Activated CD4-positive, alpha-beta T cell treated with anti-CD3 and anti-CD28 coated beads, Interleukin-2, amount 50 U/mL, for 16 hours (primary cell): ENCODE measurements around the gene FBLN5.

ENCODE experiments used
- DNase-seq: peaks from one replicate; pipeline ENCODE4 v3.0.0-alpha.2; 2020

Gene FBLN5

DNA sequence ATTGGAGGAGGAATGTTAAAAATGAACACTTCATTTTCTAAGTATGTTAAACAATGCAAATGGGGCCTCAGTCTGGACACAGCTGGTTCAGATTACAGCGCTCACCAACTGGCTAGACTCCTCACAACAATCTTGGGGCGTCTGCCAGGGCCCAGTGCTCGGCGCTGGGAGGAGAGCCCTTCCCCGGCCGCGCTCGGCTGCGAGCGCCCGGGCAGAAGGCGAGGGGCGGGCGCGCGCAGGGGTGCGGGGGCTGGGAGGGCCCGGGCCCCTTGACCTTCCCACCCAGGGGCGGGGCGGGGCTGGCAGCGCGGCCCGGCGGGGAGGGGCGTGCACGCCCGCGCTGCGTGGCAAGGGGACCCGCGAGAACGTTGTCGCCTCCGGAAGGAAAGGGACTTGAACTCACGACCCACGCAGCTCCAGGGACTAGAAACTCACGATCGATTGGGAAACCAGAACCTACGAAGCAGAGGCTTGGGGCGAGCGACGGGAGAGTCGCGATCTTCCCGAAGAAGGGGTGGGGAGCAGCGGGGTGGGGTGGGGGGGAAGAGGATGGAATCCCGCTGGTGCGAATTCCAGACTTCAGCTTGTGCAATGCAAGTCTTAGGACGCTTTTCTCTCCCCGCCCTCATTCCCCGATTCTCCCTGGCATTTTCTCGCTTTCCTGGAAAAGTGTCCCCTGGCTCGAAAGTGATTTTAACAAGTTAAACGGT lies at the start of gene FBLN5:
Gene FBLN5, minus strand, starts transcription at position 220 of the 710 bp plus-strand sequence. CDS start 465 bp downstream, outside the sequence.
- peak; percentile 33 for DNase-seq

DNA sequence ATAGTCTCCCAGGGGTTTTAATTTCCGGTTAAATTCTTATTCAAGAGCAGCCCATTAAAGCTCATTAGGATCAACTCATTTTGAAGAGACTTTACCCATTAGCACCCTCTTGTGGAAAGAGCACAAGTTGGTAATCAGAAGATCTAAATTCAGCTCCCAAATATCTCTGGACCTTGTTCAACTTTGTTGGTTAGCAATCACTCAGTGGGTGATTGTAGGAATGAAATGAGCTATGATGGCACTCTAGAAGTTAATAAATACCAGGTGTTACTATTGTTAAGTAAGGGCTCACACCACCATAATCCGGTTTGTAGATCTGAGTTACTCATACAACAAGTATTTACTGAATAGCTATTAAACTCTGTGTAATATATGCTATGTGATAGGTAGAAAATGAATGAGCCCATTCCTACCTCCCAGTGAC lies 49.5 kb upstream of the FBLN5 start:
- peak; percentile 71 for DNase-seq

- no peak for DNase-seq
Measured at GRCh38 chr14:91987192-91987591, 39.7 kb upstream of the FBLN5 start.

GRCh38 chr14:91985521-91986255 lies 38.2 kb upstream of the FBLN5 start:
- no peak for DNase-seq

DNA sequence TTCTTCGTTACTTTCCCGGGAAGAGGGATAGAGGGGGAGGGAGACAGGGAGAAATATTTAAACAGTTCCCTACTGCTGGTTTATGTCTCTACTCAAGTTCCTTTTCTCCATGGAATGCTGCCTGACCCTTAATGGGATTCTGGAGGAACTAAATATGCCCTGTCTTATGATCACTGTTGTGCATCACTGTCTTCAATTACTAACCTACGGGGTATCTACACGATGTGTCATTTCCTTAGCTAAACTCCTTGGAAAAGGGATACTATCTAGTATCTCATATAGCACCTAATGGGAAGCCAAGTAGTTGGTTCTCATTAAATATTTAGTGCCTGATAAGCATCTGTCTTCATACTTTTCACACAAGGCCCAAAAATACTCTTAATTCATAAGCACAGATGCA lies 37.5 kb upstream of the FBLN5 start:
- DNase-seq = no peak

- no peak for DNase-seq
Measured at GRCh38 chr14:91983588-91983987, 36.1 kb upstream of the FBLN5 start.

- DNase-seq = peak; percentile 92
Measured at GRCh38 chr14:91980157-91980556, 32.7 kb upstream of the FBLN5 start.

DNA sequence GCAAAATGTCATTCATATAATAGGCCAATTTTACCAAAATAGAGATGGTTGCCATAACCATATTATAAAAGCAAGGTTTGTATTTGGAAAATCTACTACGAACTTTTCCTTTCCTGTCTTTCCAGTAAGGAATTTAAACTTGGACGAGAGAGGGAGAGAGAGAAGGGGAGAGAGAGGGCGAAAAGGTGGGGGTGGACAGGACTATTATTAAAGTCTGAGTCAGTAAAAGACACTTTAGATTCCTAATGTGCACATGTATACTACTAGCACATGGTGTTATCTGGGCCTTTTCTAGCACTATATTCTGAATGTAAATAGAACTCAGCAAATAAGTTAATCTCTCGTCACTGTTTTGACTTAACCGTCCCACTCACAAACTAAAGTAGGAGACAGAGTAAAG lies 30.4 kb upstream of the FBLN5 start:
- DNase-seq = no peak

DNA sequence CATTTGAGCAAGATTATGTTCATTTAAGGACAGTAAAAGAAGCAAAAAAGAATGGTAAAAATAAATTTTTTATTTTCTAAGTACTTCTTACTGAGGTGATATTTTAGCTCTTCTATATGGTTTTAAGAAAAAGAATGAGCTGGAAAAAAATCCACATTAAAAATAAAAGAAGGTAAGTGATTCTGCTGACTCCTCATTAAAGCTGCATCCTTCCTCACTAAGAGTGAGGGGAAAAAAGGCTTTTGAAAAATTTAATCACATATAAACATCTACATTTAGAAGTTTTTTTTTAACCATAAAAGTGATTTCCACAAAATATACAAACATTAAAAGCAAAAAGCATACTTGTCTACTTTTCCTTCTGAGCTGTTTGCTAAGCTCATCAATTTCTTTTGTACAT lies 28.3 kb upstream of the FBLN5 start:
- DNase-seq = no peak

DNA sequence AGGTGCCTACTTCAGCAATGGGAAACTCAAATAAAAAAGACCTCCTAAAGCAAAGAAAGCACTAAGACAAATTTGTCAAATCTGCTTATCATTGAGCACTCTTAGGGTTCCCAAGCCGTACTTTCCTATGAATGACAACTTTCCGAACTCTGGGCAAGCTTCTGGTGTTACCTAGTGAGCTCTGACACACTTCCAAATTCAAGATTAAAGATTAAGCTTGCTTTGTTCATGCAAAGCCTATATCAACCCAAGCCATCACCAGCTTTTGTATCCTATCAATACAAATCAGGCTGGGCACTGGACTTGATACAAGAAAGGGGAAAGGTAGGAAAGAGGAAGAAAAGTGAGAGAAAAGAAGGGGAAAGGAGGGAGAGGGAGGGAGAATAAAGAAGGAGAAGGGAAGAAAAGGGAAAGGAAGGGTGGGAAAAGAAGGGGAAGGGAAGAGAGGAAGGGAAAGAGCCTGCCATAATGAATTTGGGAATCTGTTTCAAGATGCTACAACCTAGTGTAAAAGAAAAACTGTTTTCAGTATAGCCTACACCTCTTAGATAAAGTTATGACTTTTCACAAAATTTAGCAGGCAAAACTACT lies 23.8 kb upstream of the FBLN5 start:
- DNase-seq = no peak

DNA sequence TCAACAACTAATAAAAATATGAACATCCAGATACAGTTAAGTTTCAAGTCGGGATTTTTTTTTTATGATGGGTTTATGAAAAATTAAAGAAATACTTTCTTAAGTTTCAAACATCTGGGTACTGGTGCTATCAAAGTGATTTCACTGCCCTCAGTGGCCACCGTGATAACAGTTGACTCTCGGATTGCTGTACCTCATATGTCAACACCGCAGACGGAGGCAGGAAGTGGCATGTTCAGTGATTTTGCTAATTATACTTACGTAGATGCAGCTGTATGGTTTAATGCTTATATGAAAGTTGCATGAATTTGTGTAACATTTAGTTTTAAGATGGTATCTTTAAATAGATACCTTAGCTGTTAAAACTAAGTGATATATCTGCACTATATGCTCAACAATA lies 20.8 kb upstream of the FBLN5 start:
- DNase-seq = peak; percentile 64

DNA sequence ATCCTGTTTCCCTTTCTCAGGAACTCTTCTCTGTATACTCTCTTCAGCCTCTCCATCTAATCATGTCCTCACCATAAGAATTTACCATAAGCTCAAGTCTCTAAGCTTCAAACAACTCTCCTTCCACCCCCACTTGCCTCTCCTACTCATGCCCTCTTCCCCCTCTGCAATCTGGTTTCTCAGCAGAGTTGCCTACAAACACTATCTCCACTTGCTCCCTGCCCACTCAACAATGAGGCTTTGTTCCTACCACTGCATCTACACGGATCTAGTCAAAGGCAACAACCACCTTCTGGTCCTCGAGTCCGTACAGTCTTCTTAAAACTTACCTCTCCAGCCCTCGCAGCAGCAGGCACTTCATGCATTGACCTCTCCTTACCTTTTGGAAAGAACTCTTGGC lies 17.2 kb upstream of the FBLN5 start:
- no peak for DNase-seq

DNA sequence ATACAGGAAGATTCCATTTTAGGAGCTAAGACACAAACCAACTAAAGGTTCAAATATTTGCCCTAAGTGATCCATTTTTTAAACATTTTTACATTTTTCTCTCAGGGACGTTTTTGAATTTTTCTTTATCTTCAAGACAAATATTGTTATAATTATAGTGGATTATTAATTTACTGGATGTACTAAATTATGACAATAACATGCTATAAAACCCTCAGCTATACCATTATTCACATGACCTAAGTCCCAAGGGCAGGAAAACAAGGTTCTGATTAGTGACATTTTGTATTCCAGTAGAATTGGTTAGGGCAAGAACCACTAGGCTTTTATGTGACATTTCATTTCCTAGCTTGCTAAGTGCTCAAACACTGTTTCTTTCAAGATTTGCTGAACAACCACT lies 16.5 kb upstream of the FBLN5 start:
- no peak for DNase-seq

DNA sequence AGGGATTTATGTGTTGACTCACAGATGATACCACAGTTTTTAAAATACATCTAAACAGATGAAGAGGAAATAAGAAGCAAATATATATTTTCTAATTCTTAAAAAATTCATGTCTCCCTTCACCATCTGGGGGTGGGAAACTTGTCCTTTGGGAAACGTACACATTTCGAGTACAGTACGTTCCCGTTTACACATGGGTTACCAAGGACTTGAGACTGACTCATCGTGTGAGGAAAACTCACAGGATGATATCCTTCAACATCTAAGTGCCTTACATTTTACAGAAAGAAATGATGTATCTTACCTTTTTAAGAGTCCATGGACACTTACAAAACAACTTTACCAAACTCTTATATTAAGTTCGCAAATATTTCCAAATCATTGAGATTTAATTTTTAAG lies 16.0 kb upstream of the FBLN5 start:
- no peak for DNase-seq

DNA sequence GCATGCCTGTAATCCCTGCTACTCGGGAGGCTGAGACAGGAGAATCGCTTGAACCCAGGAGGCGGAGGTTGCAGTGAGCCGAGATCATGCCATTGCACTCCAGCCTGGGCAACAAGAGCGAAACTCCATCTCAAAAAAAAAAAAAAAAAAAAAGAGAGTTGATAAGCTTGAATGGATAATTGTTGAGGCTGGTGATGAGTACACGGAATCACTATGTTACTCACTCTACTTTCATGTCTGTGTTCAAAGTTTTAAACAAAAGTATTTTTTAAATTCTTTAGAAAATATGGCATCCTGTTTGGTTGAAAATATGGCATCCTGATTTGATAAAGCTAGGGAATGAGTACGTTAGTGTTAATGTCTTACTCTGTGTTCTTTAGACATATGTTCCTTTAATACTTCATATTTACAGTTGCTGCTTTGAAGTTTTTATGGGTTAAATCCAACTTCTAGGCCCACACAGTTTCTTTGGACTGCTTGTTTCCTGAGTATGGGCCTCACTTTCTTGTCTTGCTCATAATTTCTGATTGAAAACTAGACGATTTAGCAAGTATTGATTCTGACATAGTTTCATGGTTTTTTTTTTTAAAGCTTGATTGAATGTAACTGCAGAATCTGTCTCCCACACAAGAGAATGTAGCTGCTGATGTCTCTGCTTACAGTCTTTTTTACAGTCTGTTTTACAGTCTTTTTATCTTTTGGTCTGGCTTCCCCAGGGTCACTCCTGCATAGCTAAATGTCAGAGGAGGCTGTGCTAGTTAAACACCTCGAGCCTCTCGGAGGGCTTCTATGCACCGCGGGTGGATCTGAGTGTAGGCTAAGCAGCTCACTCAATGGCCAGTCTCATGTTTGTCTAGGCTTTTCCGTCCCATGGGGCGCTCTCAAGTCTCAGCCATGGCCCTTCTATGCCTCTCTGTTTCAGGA lies 14.1 kb upstream of the FBLN5 start:
- peak; percentile 26 for DNase-seq

GRCh38 chr14:91957876-91958313 lies 10.4 kb upstream of the FBLN5 start:
- no peak for DNase-seq

DNA sequence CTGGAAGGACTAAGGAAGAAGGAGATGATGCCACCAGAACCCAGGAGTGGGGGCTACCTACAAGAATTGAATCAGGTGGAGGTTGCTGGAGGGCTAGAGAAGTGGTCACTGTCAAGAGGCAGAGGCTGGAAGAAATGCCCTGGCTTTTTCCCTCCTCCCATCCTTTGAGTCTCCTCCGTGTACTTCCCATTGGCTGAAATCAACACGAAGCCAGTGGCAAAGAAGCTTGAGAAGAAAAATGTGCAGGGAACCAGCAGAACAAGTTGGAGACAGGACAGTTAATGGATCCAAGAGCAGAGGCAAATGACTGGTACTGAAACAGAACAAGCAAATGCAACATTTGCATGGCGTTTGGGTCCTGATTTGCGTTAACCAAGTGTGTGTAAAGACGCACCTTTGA lies 9.1 kb upstream of the FBLN5 start:
- no peak for DNase-seq

DNA sequence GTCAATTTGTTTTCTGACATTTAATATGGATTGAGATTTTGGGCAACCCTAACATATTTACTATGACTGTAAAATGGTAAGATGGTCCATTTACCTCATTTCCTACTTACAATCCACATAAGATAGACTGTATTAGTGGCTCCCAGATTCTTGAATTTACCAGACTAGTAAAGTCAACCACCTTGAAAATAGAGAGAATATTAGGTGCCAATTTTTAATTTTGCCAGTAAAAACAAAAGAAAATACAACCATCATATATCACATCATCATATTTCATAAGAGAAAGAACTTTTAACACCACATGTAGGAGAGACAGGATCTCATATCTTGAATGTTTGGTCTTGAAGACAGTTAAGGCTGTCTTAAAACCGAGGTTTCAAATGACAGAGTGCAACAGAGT lies 7.7 kb upstream of the FBLN5 start:
- DNase-seq = no peak

GRCh38 chr14:91953170-91953985 lies 5.9 kb upstream of the FBLN5 start:
- DNase-seq = no peak

- DNase-seq = no peak
Measured at GRCh38 chr14:91946622-91947474, 646 bp downstream of the FBLN5 start.
